Naive B cell (primary cell): ENCODE data around the gene SMIM11. TPM values are rescaled to one million over a fixed set of nuclear protein-coding genes. Genes with fewer than 3 reads are reported as not detected.
"Not testable (repeated sequence)": the region's sequence is repeated elsewhere in the genome, so short reads cannot be mapped to it uniquely, and the experiment has no call there.

ENCODE experiments used
- ATAC-seq, 2 donors: fragments of 150-1000 bp; cut with Tn5 transposase; 2 replicates each; pipeline ENCODE4 v1.10.0; 2021; ENCODE audit warnings: low read depth in 2 of 2, mild to moderate bottlenecking in 2 of 2, moderate library complexity in 2 of 2
- DNase-seq: peaks from one replicate; pipeline ENCODE4 v3.0.0; 2022
- H3K27ac Mint-ChIP-seq, 6 donors: one replicate each; pipeline ENCODE4 v1.8.0; 2020 to 2022; ENCODE audit warnings: mild to moderate bottlenecking in 6 of 6, mixed read lengths in 6 of 6, moderate library complexity in 5 of 6, inconsistent platforms in 2 of 6
- H3K27me3 Mint-ChIP-seq, 3 donors: one replicate each; pipeline ENCODE4 v1.8.0; 2021 to 2022; ENCODE audit warnings: mixed read lengths in 3 of 3, mild to moderate bottlenecking in 1 of 3
- H3K36me3 Mint-ChIP-seq, 2 donors: one replicate each; pipeline ENCODE4 v1.8.0; 2020 to 2022; ENCODE audit warnings: mixed read lengths in 2 of 2, inconsistent platforms in 1 of 2, mild to moderate bottlenecking in 1 of 2
- H3K4me1 Mint-ChIP-seq, 3 donors: one replicate each; pipeline ENCODE4 v1.8.0; 2020 to 2022; ENCODE audit warnings: mixed read lengths in 3 of 3, inconsistent platforms in 1 of 3, mild to moderate bottlenecking in 1 of 3, moderate library complexity in 1 of 3
- H3K4me3 Mint-ChIP-seq, 8 donors: one replicate each; pipeline ENCODE4 v1.8.0; 2020 to 2022; ENCODE audit warnings: mild to moderate bottlenecking in 8 of 8, mixed read lengths in 8 of 8, moderate library complexity in 8 of 8, inconsistent platforms in 2 of 8
- H3K9me3 Mint-ChIP-seq, 7 donors: one replicate each; pipeline ENCODE4 v1.8.0; 2020 to 2022; ENCODE audit warnings: mixed read lengths in 7 of 7, mild to moderate bottlenecking in 5 of 7, inconsistent platforms in 2 of 7, moderate library complexity in 1 of 7
- polyA plus RNA-seq, 6 donors: library from polyadenylated mRNA; unstranded; fragments of 300-500 nt; fragmentation: Illumina TruSeq; gene quantifications; one replicate each; pipeline ENCODE4 v1.2.3, GENCODE V29; 2021; ENCODE audit warnings: low read depth in 6 of 6

Gene SMIM11, protein sequence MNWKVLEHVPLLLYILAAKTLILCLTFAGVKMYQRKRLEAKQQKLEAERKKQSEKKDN
- polyA plus RNA-seq = 10 to 100 TPM in 5 of 6 donors, 1 to 10 TPM in 1; 8.0 to 37.8 (median 12.1) TPM

DNA sequence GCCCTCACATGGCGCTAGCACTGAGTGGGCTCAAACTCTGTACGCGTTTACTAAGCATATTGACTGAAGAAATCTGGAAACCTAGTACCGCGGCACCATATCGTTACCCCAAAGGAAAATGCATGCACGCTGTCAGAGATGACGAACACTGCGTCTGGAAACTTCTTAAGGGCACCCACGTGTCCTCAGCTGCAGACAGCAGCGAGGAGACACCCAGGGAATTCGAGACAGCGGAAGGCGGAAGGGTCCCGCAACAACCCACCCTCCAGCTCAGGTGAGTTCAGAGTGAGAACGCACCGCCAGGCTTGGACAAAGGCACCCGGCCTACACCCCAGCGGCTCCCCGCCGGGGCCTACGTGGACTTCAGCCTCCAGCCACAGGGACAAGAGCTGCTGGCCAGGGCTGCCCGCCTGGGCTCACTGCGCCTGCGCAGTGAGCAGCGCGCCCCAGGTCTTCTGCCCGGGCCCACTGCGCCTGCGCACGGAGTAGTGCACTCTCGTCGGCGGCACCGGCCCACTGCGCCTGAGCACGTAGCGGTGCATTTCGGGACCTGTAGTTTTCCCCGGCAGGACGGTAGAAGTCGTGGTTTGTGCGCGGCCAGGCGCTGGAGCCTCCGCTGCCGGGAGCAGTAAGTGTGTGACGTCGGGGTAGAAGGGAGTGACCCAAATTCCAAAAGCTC, at the start of gene SMIM11:
SMIM11 (plus strand) TSS at position 568 of the 679 bp plus-strand sequence. CDS start 3,998 bp downstream, outside the sequence.
- ATAC-seq = peak; percentile 96

DNA sequence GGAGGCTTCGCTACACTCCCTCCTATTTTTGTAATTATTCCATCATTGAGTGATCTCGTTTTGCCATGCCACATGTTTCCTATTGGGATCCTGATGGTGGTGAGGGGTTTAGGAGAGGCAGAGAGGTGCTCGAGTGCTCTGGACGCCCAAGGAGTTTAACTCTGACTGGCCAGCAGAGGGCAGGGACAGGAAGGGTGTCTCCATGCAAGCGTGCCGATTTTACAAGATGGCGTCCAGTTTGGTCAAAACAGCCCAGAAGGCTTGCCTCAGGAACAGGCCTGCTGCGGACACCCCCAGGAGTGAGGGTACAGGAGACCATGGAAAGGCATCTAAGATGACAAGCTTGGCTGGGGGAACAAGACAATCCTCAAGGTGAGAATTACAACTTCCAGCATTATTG, 45.3 kb upstream of the SMIM11 start:
- no peak for DNase-seq
- no peak overlapping the region for H3K27ac Mint-ChIP-seq
- H3K4me3 Mint-ChIP-seq = peak overlapping the region in 1 of 8 donors; percentile 30
- H3K27me3 Mint-ChIP-seq = peaks cover 0 to 33% (median 4%) of the 10 kb centered on the region in 3 donors
- H3K4me1 Mint-ChIP-seq = no peaks in the 10 kb centered on the region
- H3K9me3 Mint-ChIP-seq = peaks cover 0 to 15% (median 8%) of the 10 kb centered on the region in 7 donors
- no peak for ATAC-seq
- peaks cover 0 to 10% of the 10 kb centered on the region in 2 donors for H3K36me3 Mint-ChIP-seq

More for the DNA sequence above, at the start of gene SMIM11:
- not testable (repeated sequence) for DNase-seq, H3K4me1 Mint-ChIP-seq, H3K4me3 Mint-ChIP-seq, H3K27ac Mint-ChIP-seq, H3K9me3 Mint-ChIP-seq, H3K36me3 Mint-ChIP-seq
- H3K27me3 Mint-ChIP-seq = peaks cover 4 to 11% (median 11%) of the 10 kb centered on the region in 3 donors

DNA sequence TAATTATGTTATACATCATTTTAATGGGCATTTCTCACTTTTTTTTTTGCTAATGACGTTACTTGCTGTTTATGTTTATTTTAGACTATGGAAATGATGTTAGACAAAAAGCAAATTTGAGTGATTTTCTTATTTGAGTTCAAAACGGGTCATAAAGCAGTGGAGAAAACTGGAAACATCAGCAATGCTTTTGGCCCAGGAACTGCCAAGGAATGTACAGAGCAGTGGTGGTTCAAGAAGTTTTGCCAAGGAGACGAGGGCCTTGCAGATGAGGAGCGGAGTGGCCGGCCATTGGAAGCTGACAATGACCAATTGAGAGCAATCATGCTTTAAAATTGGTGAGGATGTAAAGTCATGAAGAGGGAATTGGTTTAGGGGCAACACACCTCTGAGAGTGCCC, 43.6 kb upstream of the SMIM11 start:
- Mint-ChIP-seq H3K9me3 (peaks cover 0 to 15% (median 8%) of the 10 kb centered on the region in 7 donors), H3K36me3 (peaks cover 0 to 10% of the 10 kb centered on the region in 2 donors), H3K27ac (no peak overlapping the region), H3K4me1 (no peaks in the 10 kb centered on the region), H3K27me3 (peaks cover 0 to 26% (median 4%) of the 10 kb centered on the region in 3 donors), H3K4me3 (no peak overlapping the region)
- no peak for DNase-seq
- no peak for ATAC-seq

DNA sequence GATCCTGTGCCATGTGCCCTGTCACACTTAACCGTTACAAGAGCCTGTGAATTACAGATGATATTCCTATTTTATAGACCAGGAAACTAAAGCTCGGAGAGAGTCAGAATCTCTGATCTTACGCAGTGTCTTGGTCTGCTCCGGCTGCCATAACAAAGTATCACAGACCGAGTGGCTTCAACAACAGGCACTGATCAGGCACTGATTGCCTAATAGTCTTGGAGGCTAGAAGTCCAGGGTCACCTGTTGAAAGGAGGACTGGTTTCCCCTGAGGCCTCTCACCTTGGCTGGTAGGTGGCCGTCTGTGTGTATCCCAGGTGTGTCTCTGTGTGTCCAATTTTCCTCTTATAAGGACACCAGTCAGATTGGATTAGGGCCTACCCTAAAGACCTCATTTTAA, 43.0 kb upstream of the SMIM11 start:
- H3K4me3 Mint-ChIP-seq = no peak overlapping the region
- no peaks in the 10 kb centered on the region for H3K4me1 Mint-ChIP-seq
- peaks cover 0 to 15% (median 8%) of the 10 kb centered on the region in 7 donors for H3K9me3 Mint-ChIP-seq
- H3K27ac Mint-ChIP-seq = no peak overlapping the region
- H3K27me3 Mint-ChIP-seq = peaks cover 0 to 26% (median 4%) of the 10 kb centered on the region in 3 donors
- DNase-seq (no peak), ATAC-seq (no peak)
- peaks cover 0 to 10% of the 10 kb centered on the region in 2 donors for H3K36me3 Mint-ChIP-seq

DNA sequence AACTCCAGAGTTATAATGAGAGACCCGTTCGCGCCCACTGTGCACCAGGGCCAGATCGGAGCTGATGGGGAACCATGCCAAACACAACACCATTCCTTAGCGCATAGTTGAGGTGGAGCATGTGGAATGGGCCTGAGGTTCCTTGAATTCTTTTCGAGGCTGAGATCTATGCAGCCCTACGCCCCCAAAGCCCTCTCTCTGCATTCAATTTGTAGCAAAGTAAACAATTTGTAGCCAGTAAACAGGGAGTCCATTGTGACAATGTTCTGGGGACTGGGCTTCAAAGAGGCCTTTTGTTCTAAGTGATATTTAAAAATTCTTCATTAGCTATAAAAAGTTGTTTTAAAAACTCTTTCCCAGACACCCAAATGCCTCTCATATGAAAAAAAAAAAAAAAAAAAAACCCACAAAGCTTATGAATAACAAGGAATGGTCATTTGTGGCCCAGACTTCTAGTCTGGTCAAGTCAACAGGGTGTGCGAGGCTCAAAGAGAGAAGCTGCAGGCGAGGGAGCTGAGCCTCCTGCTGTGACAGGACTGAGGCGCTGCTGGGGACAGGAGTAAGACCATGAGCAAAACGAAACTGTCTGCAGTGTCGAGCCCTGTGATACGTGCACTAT, 42.1 kb upstream of the SMIM11 start:
- Mint-ChIP-seq H3K36me3 (peaks cover 0 to 10% of the 10 kb centered on the region in 2 donors), H3K4me3 (no peak overlapping the region), H3K27me3 (peaks cover 0 to 26% (median under 1%) of the 10 kb centered on the region in 3 donors), H3K4me1 (no peaks in the 10 kb centered on the region), H3K27ac (no peak overlapping the region), H3K9me3 (peaks cover 0 to 15% (median 8%) of the 10 kb centered on the region in 7 donors)
- no peak for DNase-seq
- ATAC-seq = no peak

DNA sequence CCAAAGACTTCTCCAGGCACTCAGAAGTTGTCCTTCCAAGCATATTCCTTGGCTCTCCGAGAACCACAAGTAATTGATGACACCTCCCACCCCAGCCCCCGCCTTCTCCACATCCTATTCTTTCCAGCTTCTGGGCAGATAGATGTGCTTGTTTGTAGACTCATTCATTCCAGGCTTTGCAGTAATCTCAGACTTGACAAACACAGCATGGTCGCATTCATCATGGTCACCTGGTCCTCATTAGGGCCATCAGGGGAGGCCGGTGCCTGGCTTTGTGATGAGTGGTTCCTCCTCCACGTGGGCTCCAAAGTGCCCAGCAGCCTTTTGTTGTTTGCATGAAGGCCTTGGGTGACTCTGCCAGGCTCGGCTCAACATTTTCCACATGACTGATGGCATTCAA, 40.0 kb upstream of the SMIM11 start:
- Mint-ChIP-seq H3K36me3 (no peaks in the 10 kb centered on the region), H3K4me1 (no peaks in the 10 kb centered on the region), H3K27me3 (peaks cover 4 to 25% (median 5%) of the 10 kb centered on the region in 3 donors), H3K4me3 (no peak overlapping the region), H3K27ac (peak overlapping the region in 1 of 6 donors; percentile 20), H3K9me3 (no peaks in the 10 kb centered on the region)
- ATAC-seq (no peak), DNase-seq (no peak)

DNA sequence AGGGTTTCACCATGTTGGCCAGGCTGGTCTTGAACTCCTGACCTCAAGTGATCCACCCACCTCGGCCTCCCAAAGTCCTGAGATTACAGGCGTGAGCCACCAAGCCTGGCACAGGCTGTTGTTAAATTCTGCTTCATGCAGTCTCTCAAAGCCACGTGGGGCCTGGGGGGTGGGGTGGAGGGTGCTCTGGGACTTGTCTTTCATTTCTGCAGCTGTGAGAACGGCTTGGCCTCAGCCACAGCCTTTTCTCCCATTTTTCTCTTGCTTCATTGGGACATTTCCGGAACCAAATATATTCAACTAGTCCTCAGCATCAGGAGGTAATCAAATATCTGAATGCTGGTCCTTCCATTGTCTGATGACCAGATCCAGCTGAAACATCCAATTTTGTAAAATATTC, 39.1 kb upstream of the SMIM11 start:
- H3K27me3 Mint-ChIP-seq = peaks cover 4 to 25% (median 5%) of the 10 kb centered on the region in 3 donors
- no peaks in the 10 kb centered on the region for H3K9me3 Mint-ChIP-seq
- no peak overlapping the region for H3K27ac Mint-ChIP-seq
- no peaks in the 10 kb centered on the region for H3K36me3 Mint-ChIP-seq
- H3K4me1 Mint-ChIP-seq = no peaks in the 10 kb centered on the region
- no peak overlapping the region for H3K4me3 Mint-ChIP-seq
- no peak for ATAC-seq
- no peak for DNase-seq

DNA sequence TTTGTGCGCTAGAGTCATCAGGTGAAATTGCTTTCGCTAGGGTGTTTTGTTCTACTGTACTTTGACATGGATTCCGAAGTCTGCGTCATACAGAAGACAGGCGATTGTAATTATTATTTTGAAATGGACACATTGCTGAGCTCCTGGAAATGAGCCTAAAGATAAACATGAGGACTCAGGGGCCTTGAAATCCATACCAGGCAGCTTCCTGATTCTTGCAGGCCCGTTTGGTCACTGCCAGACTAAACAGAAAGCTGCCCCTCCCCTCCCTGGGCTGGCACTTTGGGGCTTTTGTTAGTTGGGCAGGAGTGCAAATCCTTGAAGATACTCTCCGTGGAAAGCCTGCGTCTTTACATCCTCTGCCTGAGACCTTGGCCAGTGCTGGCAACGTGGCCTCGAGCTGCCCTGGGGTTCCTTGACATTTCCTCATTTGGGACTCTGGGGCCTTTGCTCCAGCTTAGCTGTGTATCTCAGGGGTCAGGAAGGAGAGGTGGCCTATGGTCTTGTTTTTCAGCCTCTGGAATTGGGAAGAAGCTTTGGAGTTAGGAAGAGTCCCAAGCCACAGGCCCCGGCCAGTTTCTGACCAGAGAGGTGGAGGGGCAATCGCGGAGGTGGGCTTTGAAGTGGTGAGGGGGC, 38.4 kb upstream of the SMIM11 start:
- H3K36me3 Mint-ChIP-seq = no peaks in the 10 kb centered on the region
- peak overlapping the region in 1 of 8 donors; percentile 78 for H3K4me3 Mint-ChIP-seq
- H3K27me3 Mint-ChIP-seq = peaks cover 4 to 25% (median 8%) of the 10 kb centered on the region in 3 donors
- peak overlapping the region in 2 of 6 donors; percentile 22 to 56 for H3K27ac Mint-ChIP-seq
- no peak for ATAC-seq
- H3K4me1 Mint-ChIP-seq = no peaks in the 10 kb centered on the region
- no peak for DNase-seq
- H3K9me3 Mint-ChIP-seq = no peaks in the 10 kb centered on the region

DNA sequence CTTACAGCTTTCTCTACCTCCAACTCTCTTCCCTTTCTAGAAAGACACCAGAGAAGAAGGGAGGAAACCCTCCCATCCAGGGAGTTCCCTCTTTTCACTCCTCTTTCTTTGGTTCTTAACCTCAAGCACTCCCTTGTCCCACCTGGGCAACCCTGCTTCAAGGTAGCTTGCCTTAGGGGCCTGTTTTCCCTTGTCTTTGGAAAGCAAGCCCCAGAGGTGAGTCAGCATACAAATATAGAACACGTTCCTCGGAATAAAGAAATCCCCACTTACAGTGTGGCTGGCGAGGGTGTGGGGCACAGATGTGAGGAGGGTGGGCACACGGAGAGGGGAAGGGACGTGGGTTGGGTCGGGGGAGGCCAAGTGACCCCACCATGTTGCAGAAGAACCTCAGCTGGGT, 37.6 kb upstream of the SMIM11 start:
- H3K4me1 Mint-ChIP-seq = no peaks in the 10 kb centered on the region
- peaks cover 4 to 25% (median 8%) of the 10 kb centered on the region in 3 donors for H3K27me3 Mint-ChIP-seq
- no peak for DNase-seq
- no peaks in the 10 kb centered on the region for H3K36me3 Mint-ChIP-seq
- no peaks in the 10 kb centered on the region for H3K9me3 Mint-ChIP-seq
- H3K4me3 Mint-ChIP-seq = peak overlapping the region in 1 of 8 donors; percentile 29
- no peak for ATAC-seq
- no peak overlapping the region for H3K27ac Mint-ChIP-seq

DNA sequence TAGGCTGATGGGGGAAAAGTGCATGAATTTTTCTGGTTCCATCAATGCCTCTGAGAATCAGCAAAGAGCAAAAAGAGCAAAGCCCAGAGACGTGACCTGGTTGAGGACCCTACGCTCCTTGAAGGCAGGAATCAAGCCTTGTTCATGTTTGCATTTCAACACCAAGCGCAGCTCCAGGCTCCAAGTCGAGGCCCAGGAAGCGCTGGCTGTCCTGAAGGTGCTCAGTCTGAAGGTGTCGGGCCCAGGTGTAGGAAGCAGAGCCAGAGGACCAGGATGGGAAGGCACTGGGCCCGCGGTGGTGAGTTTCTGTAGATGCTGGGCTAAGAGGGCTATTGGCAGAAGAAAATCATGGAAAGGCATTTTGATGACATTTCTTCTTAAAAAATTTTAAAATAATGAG, 37.1 kb upstream of the SMIM11 start:
- peaks cover 4 to 25% (median 8%) of the 10 kb centered on the region in 3 donors for H3K27me3 Mint-ChIP-seq
- ATAC-seq (no peak), DNase-seq (no peak)
- H3K4me3 Mint-ChIP-seq = no peak overlapping the region
- no peaks in the 10 kb centered on the region for H3K4me1 Mint-ChIP-seq
- H3K27ac Mint-ChIP-seq = no peak overlapping the region
- H3K36me3 Mint-ChIP-seq = no peaks in the 10 kb centered on the region
- no peaks in the 10 kb centered on the region for H3K9me3 Mint-ChIP-seq

DNA sequence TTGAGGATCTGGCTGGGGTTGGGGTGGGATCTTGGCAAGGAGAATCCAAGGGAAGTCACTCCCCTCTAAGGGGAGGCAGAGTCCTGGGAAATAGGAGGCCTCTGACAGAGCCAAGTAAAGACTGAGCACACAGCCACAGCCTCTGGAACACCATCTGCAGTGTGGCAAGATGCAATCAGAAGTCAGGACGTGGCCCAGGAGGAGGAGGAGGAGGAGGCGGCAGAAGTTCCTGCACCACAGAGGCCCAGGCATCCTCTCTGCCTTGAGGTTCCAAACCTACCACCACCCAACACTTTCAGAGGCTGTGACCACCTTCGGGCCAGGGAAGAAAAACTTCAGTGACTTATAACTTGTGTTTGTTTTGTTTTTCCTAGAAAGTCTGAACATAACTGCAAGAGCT, 35.2 kb upstream of the SMIM11 start:
- Mint-ChIP-seq H3K9me3 (no peaks in the 10 kb centered on the region), H3K4me1 (no peaks in the 10 kb centered on the region), H3K4me3 (no peak overlapping the region), H3K36me3 (no peaks in the 10 kb centered on the region), H3K27ac (no peak overlapping the region), H3K27me3 (peaks cover 8 to 33% (median 14%) of the 10 kb centered on the region in 3 donors)
- no peak for ATAC-seq
- DNase-seq = no peak

DNA sequence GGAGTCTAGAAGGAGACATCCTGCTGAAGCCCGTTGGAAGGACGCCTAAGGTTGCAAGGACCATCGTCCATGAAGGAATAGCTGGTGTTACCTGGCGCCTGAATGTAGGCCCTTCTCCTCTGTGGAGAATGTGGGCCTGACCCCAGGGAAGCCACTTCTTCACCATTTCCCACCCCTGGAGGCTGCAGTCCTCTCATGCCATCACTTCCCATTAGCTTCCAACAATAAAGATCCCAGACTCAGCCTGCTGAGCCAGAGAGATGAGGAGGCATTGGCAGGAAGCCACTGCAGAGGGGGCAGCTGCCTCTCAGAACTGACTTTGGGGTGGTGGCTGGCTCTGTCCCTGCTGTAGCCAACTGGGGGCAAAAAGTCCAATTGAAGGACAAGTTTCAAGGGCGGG, 32.8 kb upstream of the SMIM11 start:
- Mint-ChIP-seq H3K36me3 (no peaks in the 10 kb centered on the region), H3K4me3 (no peak overlapping the region), H3K27ac (peak overlapping the region in 1 of 6 donors; percentile 64), H3K9me3 (no peaks in the 10 kb centered on the region), H3K4me1 (no peaks in the 10 kb centered on the region), H3K27me3 (peaks cover 8 to 26% (median 14%) of the 10 kb centered on the region in 3 donors)
- DNase-seq = no peak
- no peak for ATAC-seq

DNA sequence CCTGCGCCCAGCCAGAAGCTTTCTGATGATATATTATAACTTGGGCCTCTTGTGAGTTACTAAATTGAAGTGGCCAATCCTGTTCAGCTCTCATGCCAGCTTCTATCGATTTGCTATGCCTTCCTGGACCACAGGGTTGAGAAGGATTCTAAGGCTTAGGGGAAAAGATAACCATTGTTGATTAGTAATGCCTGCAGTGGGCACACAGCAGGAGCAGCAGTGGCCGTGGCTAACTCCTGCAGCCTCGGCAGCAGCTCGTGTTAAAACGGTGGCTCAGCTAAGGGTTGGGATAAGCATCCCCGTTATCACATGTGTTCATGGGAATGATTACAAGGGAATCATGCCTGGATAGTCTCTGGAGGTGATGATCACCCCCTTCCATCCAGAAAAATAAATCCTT, 32.0 kb upstream of the SMIM11 start:
- ATAC-seq (no peak), DNase-seq (no peak)
- H3K27ac Mint-ChIP-seq = no peak overlapping the region
- no peaks in the 10 kb centered on the region for H3K9me3 Mint-ChIP-seq
- no peak overlapping the region for H3K4me3 Mint-ChIP-seq
- H3K4me1 Mint-ChIP-seq = peaks cover 0 to 5% (median 0%) of the 10 kb centered on the region in 3 donors
- peaks cover 12 to 19% (median 17%) of the 10 kb centered on the region in 3 donors for H3K27me3 Mint-ChIP-seq
- H3K36me3 Mint-ChIP-seq = no peaks in the 10 kb centered on the region
